Upper lobe of right lung (tissue), 1 donor: Measurements from ENCODE around the gene IGF1R. TPM values are rescaled to one million over a fixed set of nuclear protein-coding genes. Genes with fewer than 3 reads are reported as not detected.
A peak's percentile ranks its signal among the peaks of the same experiment; 100 is the strongest.

ENCODE experiments used
- ATAC-seq: fragments of 200-7000 bp; cut with Tn5 transposase; one replicate; pipeline ENCODE4 v1.9.1; 2020; ENCODE audit warnings: mild to moderate bottlenecking, moderate library complexity
- DNase-seq: peaks from one replicate; pipeline ENCODE4 v3.0.0-alpha.2; 2020
- H3K27ac ChIP-seq: fragments of 200-600 bp; one replicate; pipeline ENCODE4 v1.8.0; 2022
- H3K27me3 ChIP-seq: fragments of 200-600 bp; one replicate; pipeline ENCODE4 v1.8.0; 2022; ENCODE audit warnings: mild to moderate bottlenecking
- H3K36me3 ChIP-seq: fragments of 200-600 bp; one replicate; pipeline ENCODE4 v1.8.0; 2022
- H3K4me1 ChIP-seq: fragments of 200-600 bp; one replicate; pipeline ENCODE4 v1.8.0; 2022
- H3K4me3 ChIP-seq: fragments of 200-600 bp; one replicate; pipeline ENCODE4 v1.8.0; 2022; ENCODE audit warnings: mild to moderate bottlenecking
- H3K9me3 ChIP-seq: fragments of 200-600 bp; one replicate; pipeline ENCODE4 v1.8.0; 2022
- intact Hi-C: fragments of 100-400 bp; cut with DNase I; formaldehyde crosslinking; loops from one replicate; pipeline ENCODE4 v1.11.0; 2022
- total RNA-seq: library from RNA; stranded (reverse); fragmentation: NEBNext Ultra II Directional; extraction: Animal tissue kit (Norgen Biotek cat#: 25700); gene quantifications from one replicate; pipeline ENCODE4 v1.2.1, GENCODE V29; 2021
- TF ChIP-seq, protein P1 (sequence below): fragments of 200-600 bp; IDR thresholded peaks from one replicate; pipeline ENCODE4 v1.8.0; 2022; ENCODE audit warnings: antibody characterized with exemption
- donor health status: DM: no; HTN: yes; CAD: no; lungs with severe emphysema.

IGF1R gene
- total RNA-seq, 1 donor from 2014 or later: 40.0 TPM

DNA sequence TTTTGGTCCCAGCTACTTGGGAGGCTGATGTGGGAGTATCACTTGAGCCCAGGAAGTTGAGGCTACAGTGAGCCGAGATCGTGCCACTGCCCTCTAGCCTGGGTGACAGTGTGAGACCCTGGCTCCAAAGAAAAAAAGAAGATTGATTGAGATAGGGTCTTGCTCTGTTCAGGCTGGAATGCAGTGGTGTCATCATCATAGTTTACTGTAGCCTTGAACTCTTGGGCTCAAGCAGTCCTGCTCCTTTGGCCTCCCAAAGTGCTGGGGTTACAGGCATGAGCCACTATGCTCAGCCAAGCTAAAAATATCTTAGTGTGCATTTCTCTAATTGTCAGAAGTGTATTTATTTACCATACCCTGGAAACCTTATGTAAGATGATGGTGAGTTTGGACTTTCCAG, 43.9 kb downstream of the IGF1R start:
- peaks cover 4% of the 10 kb centered on the region for H3K4me1 ChIP-seq
- ATAC-seq (no peak), DNase-seq (no peak)
- intact Hi-C loops: no loop called here
- H3K27me3 ChIP-seq: no peaks in the 10 kb centered on the region
- no peaks in the 10 kb centered on the region for H3K9me3 ChIP-seq
- TF ChIP-seq, protein P1, sequence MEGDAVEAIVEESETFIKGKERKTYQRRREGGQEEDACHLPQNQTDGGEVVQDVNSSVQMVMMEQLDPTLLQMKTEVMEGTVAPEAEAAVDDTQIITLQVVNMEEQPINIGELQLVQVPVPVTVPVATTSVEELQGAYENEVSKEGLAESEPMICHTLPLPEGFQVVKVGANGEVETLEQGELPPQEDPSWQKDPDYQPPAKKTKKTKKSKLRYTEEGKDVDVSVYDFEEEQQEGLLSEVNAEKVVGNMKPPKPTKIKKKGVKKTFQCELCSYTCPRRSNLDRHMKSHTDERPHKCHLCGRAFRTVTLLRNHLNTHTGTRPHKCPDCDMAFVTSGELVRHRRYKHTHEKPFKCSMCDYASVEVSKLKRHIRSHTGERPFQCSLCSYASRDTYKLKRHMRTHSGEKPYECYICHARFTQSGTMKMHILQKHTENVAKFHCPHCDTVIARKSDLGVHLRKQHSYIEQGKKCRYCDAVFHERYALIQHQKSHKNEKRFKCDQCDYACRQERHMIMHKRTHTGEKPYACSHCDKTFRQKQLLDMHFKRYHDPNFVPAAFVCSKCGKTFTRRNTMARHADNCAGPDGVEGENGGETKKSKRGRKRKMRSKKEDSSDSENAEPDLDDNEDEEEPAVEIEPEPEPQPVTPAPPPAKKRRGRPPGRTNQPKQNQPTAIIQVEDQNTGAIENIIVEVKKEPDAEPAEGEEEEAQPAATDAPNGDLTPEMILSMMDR: no peak
- H3K36me3 ChIP-seq: no peaks in the 10 kb centered on the region
- H3K27ac ChIP-seq: no peak overlapping the region
- no peak overlapping the region for H3K4me3 ChIP-seq

DNA sequence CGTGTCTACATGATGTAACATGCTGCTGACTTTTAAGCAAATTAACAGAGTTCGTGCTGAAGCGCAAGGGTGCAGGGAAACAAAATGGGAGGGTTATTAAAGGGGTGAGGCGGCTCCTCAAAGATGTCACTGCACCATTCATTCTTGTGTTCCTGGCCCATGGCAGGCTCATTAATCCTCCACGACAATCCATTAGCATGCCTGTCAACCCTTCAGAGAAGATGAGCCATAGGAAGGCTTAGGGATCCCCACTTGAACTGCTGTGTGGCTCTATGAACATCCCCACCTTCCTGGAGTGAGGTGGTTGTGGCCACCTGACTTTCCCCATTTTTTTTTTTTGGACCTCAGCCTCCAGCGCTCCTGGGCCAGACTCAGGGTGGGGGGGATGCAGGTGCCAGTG, 45.8 kb downstream of the IGF1R start:
- H3K4me1 ChIP-seq: peaks cover 12% of the 10 kb centered on the region
- ATAC-seq (no peak), DNase-seq (no peak)
- no peaks in the 10 kb centered on the region for H3K27me3 ChIP-seq
- TF ChIP-seq, protein P1: no peak
- H3K36me3 ChIP-seq: no peaks in the 10 kb centered on the region
- H3K9me3 ChIP-seq: no peaks in the 10 kb centered on the region
- no peak overlapping the region for H3K4me3 ChIP-seq
- no peak overlapping the region for H3K27ac ChIP-seq
- intact Hi-C loops: no loop called here

DNA sequence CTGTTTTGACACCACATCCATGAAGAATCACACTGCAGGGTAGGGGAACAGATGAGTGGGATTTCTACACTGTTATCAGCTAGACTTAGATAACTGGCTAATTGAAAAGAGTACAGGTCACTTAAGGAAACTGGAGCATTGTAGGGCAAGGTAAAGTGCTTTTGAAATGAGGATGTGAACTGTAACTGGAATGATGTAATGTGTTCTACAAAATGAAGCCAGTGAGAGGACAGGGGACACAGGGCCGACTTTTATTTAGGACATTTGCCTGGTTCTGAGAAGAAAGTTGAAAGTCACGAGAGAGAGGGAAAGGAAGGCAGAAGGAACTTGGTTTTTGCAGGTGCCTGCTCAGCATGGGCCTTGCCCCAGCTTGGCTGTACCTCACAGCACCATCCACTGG, 50.5 kb downstream of the IGF1R start:
- DNase-seq (no peak), ATAC-seq (peak; percentile 39)
- Histone ChIP-seq H3K27me3 (no peaks in the 10 kb centered on the region), H3K4me1 (peaks cover 19% of the 10 kb centered on the region), H3K4me3 (no peak overlapping the region), H3K36me3 (no peaks in the 10 kb centered on the region), H3K27ac (no peak overlapping the region), H3K9me3 (no peaks in the 10 kb centered on the region)
- intact Hi-C loops: no loop called here
- TF ChIP-seq, protein P1: no peak

DNA sequence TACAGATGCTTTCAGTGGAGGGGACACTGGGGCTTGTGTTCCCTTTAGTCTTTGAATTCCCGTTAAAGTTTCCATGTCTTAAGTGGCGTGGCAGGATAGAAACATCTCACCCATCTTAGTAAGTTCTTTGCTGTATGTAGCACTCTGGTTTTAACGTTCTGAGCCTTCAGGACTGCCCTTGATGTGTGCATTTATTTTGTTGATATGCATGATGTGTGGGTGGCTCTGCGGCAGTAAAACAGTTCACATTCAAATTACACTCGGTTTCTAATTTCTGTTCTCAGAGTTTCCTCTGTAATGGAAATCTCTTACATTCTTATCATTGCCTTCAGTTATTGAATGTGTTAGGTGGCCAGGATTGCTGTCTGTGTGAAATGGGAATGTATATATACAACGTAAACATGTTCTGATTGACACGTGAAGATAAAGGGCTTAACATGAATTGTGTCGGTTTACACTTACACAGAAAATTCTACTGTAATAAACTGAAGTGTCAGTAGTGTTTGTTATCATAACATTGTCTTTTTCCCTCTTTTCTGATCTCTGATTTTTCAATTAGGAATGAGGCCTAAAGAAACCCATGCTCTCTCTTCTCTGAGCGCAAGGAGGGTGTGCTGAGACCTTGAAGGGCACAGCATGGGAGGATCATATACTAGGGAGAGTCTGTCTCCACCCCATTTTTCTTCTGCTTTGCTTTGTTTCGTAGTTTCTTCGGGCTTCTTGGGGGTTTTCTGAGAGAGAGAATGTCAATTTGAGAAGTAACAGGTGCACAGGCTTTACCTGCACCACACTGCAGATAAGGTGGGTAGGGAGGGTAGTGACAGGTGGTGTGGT, 51.5 kb downstream of the IGF1R start:
- no peak overlapping the region for H3K4me3 ChIP-seq
- DNase-seq (no peak), ATAC-seq (no peak)
- H3K4me1 ChIP-seq: peaks cover 19% of the 10 kb centered on the region
- H3K36me3 ChIP-seq: no peaks in the 10 kb centered on the region
- H3K27me3 ChIP-seq: no peaks in the 10 kb centered on the region
- intact Hi-C loops: no loop called here
- TF ChIP-seq, protein P1: no peak
- H3K9me3 ChIP-seq: no peaks in the 10 kb centered on the region
- H3K27ac ChIP-seq: no peak overlapping the region

DNA sequence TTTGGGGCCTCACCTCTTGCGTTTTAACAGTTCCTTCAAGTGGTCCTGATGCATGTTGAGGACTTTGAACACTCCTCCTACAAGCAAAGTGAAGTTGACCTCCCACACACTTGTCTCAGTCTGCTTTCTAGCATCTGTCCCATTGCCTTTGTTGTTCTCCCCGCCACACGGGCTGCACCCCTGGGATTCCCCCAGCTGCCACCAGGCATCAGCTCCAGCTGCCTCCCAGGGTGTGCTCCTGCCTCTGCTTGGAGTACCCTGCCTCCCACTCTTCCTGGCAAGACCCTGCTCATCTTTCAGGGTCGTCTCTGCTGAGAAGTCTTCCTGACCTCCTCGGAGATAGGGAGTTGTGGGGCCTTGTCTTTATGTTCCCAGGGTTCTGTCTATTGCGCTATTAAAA, 52.2 kb downstream of the IGF1R start:
- Histone ChIP-seq H3K4me1 (peaks cover 23% of the 10 kb centered on the region), H3K36me3 (no peaks in the 10 kb centered on the region), H3K27ac (no peak overlapping the region), H3K9me3 (no peaks in the 10 kb centered on the region), H3K4me3 (no peak overlapping the region), H3K27me3 (no peaks in the 10 kb centered on the region)
- intact Hi-C loops: no loop called here
- DNase-seq: no peak
- TF ChIP-seq, protein P1: no peak
- ATAC-seq: no peak
